Measurements from ENCODE around the gene SMIM12.

GRCh38 chr1:34863501-34863900, 4.0 kb upstream of the SMIM12 start:
- TF ChIP-seq CTCF (IDR thresholded peaks at IDR 0.05; ENCODE audit: low read depth, low read length): no peak
- no peak for TF ChIP-seq EZH2phosphoT487 (IDR thresholded peaks at IDR 0.05; ENCODE audit: low read depth)

All from OCI-LY3 (cell line).